HG03196 (cell line): ENCODE results near the gene TAF9B.
"Not testable (repeated sequence)": the region's sequence is repeated elsewhere in the genome, so short reads cannot be mapped to it uniquely, and the experiment has no call there.

Source experiments
- ATAC-seq: cut with Tn5 transposase; IDR thresholded peaks from one replicate; pipeline ENCODE4 v1.9.1; 2021; ENCODE audit not compliant: unreplicated experiment

TAF9B gene, protein sequence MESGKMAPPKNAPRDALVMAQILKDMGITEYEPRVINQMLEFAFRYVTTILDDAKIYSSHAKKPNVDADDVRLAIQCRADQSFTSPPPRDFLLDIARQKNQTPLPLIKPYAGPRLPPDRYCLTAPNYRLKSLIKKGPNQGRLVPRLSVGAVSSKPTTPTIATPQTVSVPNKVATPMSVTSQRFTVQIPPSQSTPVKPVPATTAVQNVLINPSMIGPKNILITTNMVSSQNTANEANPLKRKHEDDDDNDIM

GRCh38 chrX:78139160-78140123, at the start of gene TAF9B:
TAF9B (minus strand) TSS chrX:78139650; CDS start chrX:78139611, 39 bp downstream.
- peak; percentile 94 for ATAC-seq

GRCh38 chrX:78182881-78183280, 43.4 kb upstream of the TAF9B start:
- ATAC-seq = no peak

DNA sequence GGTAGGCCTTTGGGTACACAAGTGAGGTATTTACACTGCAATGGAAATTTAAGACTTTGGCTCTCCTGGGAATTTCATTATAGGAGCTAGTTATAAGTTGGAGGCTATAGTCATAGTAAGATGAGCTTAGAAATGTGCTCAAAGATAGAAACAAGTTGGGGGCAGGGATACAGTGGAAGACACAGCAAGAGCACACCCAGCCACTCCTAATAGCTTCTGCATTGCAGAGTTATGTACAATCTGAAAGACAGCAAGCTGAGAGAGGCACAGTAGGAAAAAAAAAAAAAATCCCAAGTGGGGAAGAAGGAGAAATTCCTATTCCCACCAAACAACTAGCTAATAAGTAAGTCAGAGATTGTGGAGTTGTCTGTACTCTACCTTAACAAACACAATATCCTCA, 41.9 kb upstream of the TAF9B start:
- no peak for ATAC-seq

DNA sequence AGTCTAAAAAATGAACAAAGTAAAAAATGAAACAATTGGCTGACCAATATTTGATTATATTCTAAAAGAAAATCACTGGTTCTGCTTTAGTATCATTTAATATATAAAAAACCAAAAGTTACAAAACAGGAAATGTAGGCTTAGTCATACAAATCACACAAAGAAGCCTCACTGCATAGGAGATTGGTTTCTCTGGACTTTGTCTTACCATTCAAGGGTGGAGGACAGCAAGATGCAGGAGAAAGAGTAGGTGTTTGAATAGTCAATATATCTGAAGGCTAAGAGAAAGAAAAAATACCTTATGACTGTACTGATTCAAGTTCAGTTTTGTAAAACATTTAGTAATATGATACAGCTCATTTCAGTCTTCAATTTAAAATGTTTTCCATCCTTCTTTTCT, 28.6 kb upstream of the TAF9B start:
- no peak for ATAC-seq

DNA sequence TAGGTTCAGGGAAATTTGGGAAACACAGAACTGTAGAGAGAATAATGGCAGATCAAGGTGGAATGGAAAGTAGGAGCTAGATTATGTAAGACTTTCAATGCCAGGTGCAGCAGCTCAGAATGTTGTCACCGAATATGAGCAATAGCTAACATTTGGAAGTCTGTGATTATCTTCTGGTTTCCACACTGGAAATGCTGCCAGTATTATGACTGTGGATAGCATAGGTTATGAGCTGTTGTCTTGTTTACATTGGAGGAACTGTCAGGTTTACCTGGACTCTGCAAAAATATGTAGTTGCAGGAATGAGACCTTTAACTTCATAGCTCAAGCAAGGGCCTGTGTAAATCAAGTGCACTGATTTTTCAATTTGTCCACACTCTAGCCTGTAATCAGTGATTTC, 26.0 kb upstream of the TAF9B start:
- no peak for ATAC-seq

GRCh38 chrX:78163175-78163574, 23.7 kb upstream of the TAF9B start:
- ATAC-seq = not testable (repeated sequence)

- not testable (repeated sequence) for ATAC-seq
Observed at GRCh38 chrX:78160711-78161110, 21.3 kb upstream of the TAF9B start.

DNA sequence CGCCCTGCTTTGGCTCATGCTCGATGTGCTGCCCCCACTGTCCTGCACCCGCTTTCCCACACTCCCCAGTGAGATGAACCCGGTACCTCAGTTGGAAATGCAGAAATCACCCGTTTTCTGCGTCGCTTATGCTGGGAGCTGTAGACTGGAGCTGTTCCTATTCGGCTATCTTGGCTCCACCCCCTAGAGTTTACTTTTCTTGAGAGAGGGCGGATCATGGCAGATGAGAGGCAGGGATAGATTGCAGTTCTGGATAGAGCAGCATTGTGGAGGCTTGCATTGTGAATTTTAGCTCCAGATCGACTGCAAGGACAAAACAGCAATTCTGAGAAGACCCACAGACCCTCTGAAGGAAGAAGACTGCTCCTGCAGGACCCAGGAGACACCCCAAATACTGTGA, 18.4 kb upstream of the TAF9B start:
- not testable (repeated sequence) for ATAC-seq

DNA sequence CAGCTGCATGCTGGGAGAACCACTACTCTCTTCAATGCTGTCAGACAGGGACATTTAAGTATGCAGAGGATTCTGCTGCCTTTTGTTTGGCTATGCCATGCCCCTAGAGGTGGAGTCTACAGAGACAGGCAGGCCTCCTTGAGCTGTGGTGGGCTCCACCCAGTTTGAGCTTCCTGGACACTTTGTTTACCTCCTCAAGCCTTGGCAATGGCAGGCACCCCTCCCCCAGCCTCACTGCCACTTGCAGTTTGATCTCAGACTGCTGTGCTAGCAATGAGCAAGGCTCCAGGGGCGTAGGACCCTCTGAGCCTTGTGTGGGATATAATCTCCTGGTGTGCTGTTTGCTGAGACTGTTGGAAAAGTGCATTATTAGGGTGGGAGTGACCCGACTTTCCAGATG, 17.9 kb upstream of the TAF9B start:
- ATAC-seq = not testable (repeated sequence)

DNA sequence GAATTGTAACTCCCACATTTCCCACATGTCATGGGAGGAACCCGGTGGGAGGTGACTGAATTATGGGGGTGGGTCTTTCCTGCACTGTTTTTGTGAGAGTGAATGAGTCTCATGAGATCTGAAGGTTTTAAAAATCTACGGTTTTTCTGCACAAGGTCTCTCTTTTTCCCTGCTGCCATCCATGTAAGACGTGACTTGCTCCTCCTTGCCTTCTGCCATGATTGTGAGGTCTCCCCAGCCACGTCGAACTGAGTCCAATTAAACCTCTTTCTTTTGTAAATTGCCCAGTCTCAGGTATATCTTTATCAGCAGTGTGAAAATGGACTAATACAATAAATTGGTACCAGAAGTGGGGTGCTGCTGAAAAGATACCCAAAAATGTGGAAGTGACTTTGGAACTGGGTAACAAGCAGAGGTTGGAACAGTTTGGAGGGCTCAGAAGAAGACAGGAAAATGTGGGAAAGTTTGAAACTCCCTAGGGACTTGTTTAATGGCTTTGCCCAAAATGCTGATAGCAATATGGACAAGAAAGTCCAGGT, 7.6 kb upstream of the TAF9B start:
- not testable (repeated sequence) for ATAC-seq

GRCh38 chrX:78140206-78140605, 756 bp upstream of the TAF9B start:
- no peak for ATAC-seq

DNA sequence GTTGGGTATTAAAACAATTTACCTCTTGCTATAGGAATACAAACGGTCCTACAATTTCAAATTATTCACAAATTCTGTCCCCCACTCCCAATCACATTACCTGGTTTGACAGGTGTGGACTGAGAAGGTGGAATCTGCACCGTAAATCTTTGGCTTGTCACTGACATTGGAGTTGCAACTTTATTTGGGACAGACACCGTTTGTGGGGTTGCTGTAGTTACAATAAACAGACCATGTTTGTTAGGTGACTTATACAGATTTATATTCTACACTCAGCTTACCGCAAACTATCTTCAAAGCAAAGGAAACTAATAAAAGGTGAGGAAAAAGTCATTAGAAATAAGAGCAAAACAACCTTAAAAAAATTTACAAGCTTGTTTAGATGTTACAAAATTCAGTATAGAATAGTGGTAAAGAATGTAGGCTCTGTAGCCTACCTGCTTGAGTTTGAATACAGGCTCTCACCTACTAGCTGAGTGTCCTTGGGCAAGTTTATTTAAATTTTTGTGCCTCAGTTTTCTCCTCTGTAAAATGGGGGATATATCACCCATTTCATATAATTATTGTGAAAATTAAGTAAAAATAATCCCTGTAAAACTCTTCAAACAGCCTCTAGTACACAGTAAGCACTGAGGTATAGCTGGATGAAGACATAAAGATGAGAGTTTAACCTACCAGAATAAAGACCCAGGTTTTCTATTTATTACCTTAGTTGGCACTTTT, 6.1 kb downstream of the TAF9B start:
- no peak for ATAC-seq

- ATAC-seq = no peak
Observed at GRCh38 chrX:78131117-78131516, 8.3 kb downstream of the TAF9B start.

DNA sequence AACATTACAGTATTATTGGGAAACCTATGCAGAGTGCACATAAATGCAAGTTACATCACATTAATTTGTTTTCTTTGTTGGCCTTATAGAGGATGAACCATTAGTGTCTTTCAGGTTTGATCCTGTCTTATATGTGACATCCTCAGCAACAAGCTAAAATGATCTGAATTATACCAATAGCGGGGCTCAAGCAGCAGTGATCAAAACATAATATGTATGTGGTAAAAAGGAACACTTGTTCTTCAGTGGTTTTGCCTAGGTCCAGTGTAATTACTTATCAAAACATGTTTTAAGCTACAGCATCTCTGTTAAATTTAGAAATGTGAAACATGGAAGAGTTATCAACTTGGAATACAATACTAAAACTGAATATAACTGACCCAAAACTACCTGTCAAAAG, 9.1 kb downstream of the TAF9B start:
- ATAC-seq = no peak

DNA sequence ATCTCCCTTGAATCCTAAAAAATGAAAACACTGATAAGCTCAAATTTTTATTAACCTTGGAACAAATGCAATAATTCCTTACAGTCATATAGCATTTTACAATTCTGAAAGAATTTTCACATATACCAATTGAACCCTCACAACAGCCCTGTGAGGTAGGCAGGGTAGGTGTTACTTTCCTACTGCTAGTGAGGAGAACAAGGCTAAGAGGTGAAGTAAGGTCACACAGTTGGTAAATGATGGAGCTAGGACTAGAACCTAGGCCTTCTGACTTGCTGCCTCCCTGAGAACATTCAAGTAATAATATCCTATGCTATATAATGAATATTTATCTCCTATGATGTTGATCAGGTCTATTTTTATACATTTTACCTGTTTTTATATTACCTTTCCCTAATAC, 9.7 kb downstream of the TAF9B start:
- ATAC-seq = no peak

GRCh38 chrX:78125781-78126180, 13.7 kb downstream of the TAF9B start:
- not testable (repeated sequence) for ATAC-seq

DNA sequence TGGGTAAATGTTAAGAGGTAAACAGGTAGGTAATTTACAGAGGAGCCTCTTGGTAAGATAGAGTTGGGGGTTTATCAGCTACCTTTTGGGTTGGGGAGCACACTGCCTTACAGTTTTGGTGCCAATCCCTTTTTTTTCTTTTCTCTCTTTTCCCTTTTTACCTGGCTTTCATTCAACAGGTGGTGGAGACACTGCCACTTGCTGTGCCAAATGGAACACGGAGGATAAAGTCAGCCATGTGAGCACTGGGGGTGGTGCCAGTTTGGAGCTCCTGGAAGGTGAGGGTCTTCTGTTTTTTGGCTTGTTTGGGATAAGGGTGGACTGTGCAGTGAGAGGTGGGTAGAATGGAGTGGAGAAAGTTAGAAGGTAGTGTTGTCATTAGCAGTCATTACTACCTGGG, 14.3 kb downstream of the TAF9B start:
- ATAC-seq = no peak

GRCh38 chrX:78124307-78124706, 15.1 kb downstream of the TAF9B start:
- no peak for ATAC-seq

GRCh38 chrX:78123190-78123589, 16.3 kb downstream of the TAF9B start:
- ATAC-seq = no peak

DNA sequence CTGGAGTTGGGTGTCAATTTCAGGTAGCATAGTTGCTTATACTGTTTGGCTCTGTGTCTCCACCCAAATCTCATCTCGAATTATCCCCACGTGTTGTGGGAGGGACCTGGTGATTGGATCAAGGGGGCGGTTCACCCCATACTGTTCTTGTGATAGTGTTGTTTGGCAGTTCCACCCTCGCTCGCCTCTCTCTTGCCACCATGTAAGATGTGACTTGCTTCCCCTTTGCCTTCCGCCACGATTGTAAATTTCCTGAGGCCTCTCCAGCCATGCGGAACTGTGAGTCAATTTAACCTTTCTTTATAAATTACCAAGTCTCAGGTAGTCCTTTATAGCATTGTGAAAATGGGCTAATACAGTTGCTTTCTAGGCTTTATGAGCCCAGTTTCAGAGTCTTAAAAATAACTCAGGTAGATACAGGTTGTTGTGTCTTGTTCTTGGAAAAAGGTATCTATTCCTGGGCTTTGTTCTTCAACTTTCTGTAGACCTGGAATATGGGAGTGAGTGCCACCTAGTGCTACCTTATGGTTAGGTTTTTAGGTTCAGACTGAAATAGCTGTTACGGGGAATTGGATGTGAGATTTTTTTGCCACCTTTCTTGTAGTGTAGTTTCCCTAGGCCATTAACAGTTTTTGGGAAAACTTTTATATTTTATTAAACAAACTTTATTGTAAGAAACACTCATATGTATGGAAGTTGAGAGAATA, 19.8 kb downstream of the TAF9B start:
- ATAC-seq = no peak

DNA sequence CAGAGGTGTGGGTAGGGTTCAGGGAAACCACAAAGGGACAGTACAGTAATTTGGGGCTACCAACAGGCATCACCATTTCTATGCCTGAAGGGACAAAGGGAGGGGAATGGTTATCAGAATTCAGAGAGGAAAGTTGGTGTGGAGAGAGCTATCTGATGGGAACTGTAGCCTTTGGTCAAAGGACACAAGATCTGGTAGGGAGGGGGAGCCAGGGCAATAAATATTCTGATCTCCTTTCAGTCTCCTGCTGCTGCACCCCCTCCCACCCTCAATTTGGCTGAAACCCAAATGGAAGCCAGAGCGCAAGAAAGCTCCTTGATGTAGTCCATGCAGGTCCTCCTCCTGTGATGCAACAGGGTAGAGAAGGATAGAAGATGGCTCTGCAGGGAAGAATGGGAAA, 20.8 kb downstream of the TAF9B start:
- ATAC-seq = no peak
